HepG2 (cell line): Measurements from ENCODE around the gene NTM. TPM values are rescaled to one million over a fixed set of nuclear protein-coding genes. Genes with fewer than 3 reads are reported as not detected.

Experiments
- ATAC-seq: fragments of 200-7000 bp; cut with Tn5 transposase; 3 replicates; pipeline ENCODE4 v1.9.1; 2020; ENCODE audit warnings: mild to moderate bottlenecking, moderate library complexity
- BruUV-seq: library from RNA; stranded (reverse); fragments of 400-500 nt; replicated peaks from 2 replicates; lab custom pipeline; 2021; lab: Mats Ljungman, UMichigan
- CTCF ChIA-PET: fragments of 300-600 bp; formaldehyde crosslinking; extraction: SDS; loops from one replicate; lab custom pipeline; 2021; ENCODE audit warnings: low total read pairs, inconsistent platforms, low intra/inter-chr PET ratio; lab: Yijun Ruan, JAX
- POLR2A ChIA-PET: fragments of 350-600 bp; sonication (Branson Sonifier 250); formaldehyde crosslinking; loops from one replicate; lab custom pipeline; 2020; ENCODE audit warnings: antibody characterized with exemption, inconsistent platforms; lab: Yijun Ruan, JAX
- DNase-seq: peaks from one replicate; pipeline ENCODE4 v3.0.0-alpha.2; 2015; ENCODE audit warnings: low spot score
- FAIRE-seq: peaks from 3 replicates; lab custom pipeline; 2011; peaks lifted over from hg19 to GRCh38; lab: Jason Lieb, UNC
- H2AFZ ChIP-seq: one replicate; pipeline ENCODE4 v1.6.1; 2011; ENCODE audit warnings: low read length, inconsistent platforms
- H3K27ac ChIP-seq: fragments of 300-600 bp; 3 replicates; pipeline ENCODE4 v1.8.0; 2011; ENCODE audit warnings: mixed run types, mild to moderate bottlenecking, mixed read lengths, low read length, inconsistent platforms; ENCODE audit not compliant: insufficient read depth; ENCODE audit errors: extremely low read length
- H3K27me3 ChIP-seq, 2 experiments: fragments of 200-600 bp in 1 of 2; 2 replicates in 1 of 2; 3 replicates in 1 of 2; pipeline versions ENCODE4 v1.6.0 to v1.8.0; 2011; ENCODE audit warnings: low read length in 2 of 2, mild to moderate bottlenecking in 2 of 2, moderate library complexity in 2 of 2, inconsistent platforms in 1 of 2; ENCODE audit not compliant: insufficient read depth in 2 of 2, control insufficient read depth in 1 of 2
- H3K36me3 ChIP-seq, 2 experiments: fragments of 200-600 bp in 1 of 2; replicated peaks in 1 of 2; 2 replicates in 1 of 2; 3 replicates in 1 of 2; pipeline versions ENCODE4 v1.5.1 to v1.8.0; 2011; ENCODE audit warnings: low read length in 2 of 2, inconsistent platforms in 1 of 2; ENCODE audit not compliant: insufficient read depth in 2 of 2, control insufficient read depth in 1 of 2
- H3K4me1 ChIP-seq: 2 replicates; pipeline ENCODE4 v1.5.1; 2012; ENCODE audit warnings: low read length, inconsistent platforms; ENCODE audit not compliant: insufficient read depth
- H3K4me2 ChIP-seq: 2 replicates; pipeline ENCODE4 v1.6.0; 2011; ENCODE audit warnings: low read depth, low read length, inconsistent platforms
- H3K4me3 ChIP-seq, 3 experiments: fragments of 200-600 bp in 1 of 3; sonication (generic), shearing (Covaris generic) in 1 of 3; replicated peaks in 1 of 3; 2 replicates each; pipeline ENCODE4 v1.5.1; 2011 to 2016; ENCODE audit warnings: low read length in 3 of 3, inconsistent platforms in 2 of 3, low read depth in 2 of 3, mild to moderate bottlenecking in 2 of 3, control low read depth in 1 of 3, mixed read lengths in 1 of 3; ENCODE audit not compliant: insufficient read depth in 1 of 3
- H3K79me2 ChIP-seq: one replicate; pipeline ENCODE4 v1.6.1; 2011; ENCODE audit warnings: low read length, inconsistent platforms; ENCODE audit not compliant: insufficient read depth
- H3K9ac ChIP-seq: 2 replicates; pipeline ENCODE4 v1.6.0; 2011; ENCODE audit warnings: mild to moderate bottlenecking, low read depth, low read length, inconsistent platforms; ENCODE audit not compliant: insufficient read depth
- H3K9me3 ChIP-seq: 2 replicates; pipeline ENCODE4 v1.5.1; 2012; ENCODE audit warnings: mild to moderate bottlenecking, low read length
- H4K20me1 ChIP-seq: 2 replicates; pipeline ENCODE4 v1.6.0; 2011; ENCODE audit warnings: inconsistent platforms, mild to moderate bottlenecking, low read length, moderate library complexity; ENCODE audit not compliant: insufficient read depth
- CEBPB ChIP-seq: IDR thresholded peaks from 2 replicates; pipeline ENCODE4 v1.6.1; 2011; ENCODE audit warnings: low read depth, low read length, improper control_type of control experiment, borderline replicate concordance
- CEBPG ChIP-seq: IDR thresholded peaks from 2 replicates; pipeline ENCODE4 v1.6.1; 2016
- SRSF9 ChIP-seq: fragments of 200-400 bp; formaldehyde crosslinking; IDR thresholded peaks from 2 replicates; pipeline ENCODE4 v1.6.1; 2018; ENCODE audit warnings: borderline replicate concordance, mild to moderate bottlenecking, low read depth, low read length; ENCODE audit not compliant: insufficient read depth, poor library complexity, severe bottlenecking
- SRY ChIP-seq: sonication (generic); formaldehyde crosslinking; IDR thresholded peaks from 2 replicates; pipeline ENCODE4 v1.8.0; 2022; ENCODE audit warnings: mild to moderate bottlenecking, missing genetic modification reagents
- ZMYM4 ChIP-seq: sonication (generic); formaldehyde crosslinking; IDR thresholded peaks from 2 replicates; pipeline ENCODE4 v1.8.1; 2023; ENCODE audit warnings: mild to moderate bottlenecking, missing genetic modification reagents
- ZNF263 ChIP-seq: sonication (generic); formaldehyde crosslinking; IDR thresholded peaks from 2 replicates; pipeline ENCODE4 v1.4.0; 2020; ENCODE audit warnings: missing genetic modification reagents
- ZNF703 ChIP-seq: sonication (generic); formaldehyde crosslinking; IDR thresholded peaks from 2 replicates; pipeline ENCODE4 v1.5.1; 2020; ENCODE audit warnings: missing genetic modification reagents, mild to moderate bottlenecking, moderate library complexity, borderline replicate concordance
- ZSCAN9 ChIP-seq: IDR thresholded peaks from 2 replicates; pipeline ENCODE4 v1.6.1; 2016; ENCODE audit warnings: borderline replicate concordance
- WGBS: methylation state at CpG from one replicate; pipeline ENCODE4 v1.1.6; 2017; ENCODE audit warnings: low lambda C conversion rate; 5-methylcytosine and 5-hydroxymethylcytosine counted together
- in situ Hi-C: cut with HindIII; loops from 2 replicates; pipeline ENCODE4 v1.10.0; 2017; ENCODE audit warnings: low pct_unique_long_range_greater_than_20kb; ENCODE audit not compliant: extremely low pct_ligation_motif_present
- intact Hi-C: fragments of 100-400 bp; cut with micrococcal nuclease; formaldehyde crosslinking; loops from one replicate; pipeline ENCODE4 v1.10.0; 2022; ENCODE audit not compliant: unreplicated experiment
- polyA plus RNA-seq, 8 experiments: library from polyadenylated mRNA; depleted of rRNA in 3 of 8; stranded (reverse) in 7 of 8; unstranded in 1 of 8; fragments of >200 nt; fragmentation: Illumina TruSeq in 4 of 8; extraction: Trizol in 4 of 8; gene quantifications; 2 replicates each; pipeline versions ENCODE4 v1.2.1 to v1.2.3, GENCODE V29; 2011 to 2016; ENCODE audit warnings: low read depth in 4 of 8, missing spikeins in 1 of 8, mixed read lengths in 1 of 8; ENCODE audit not compliant: insufficient read depth in 1 of 8
- total RNA-seq, 5 experiments: library from RNA; depleted of rRNA; stranded (reverse); fragments of >200 nt; fragmentation: Illumina TruSeq; extraction: Trizol; gene quantifications; 2 replicates each; pipeline ENCODE4 v1.2.3, GENCODE V29; 2016; ENCODE audit warnings: low read depth in 1 of 5
- TF ChIP-seq, protein P1 (sequence below): sonication (generic); formaldehyde crosslinking; IDR thresholded peaks from 2 replicates; pipeline ENCODE4 v1.4.0; 2020; ENCODE audit warnings: missing genetic modification reagents, mild to moderate bottlenecking, borderline replicate concordance

Gene NTM
- total and polyA plus RNA-seq, 2 of the 13 experiments (the other 11 are each of a cell fraction or from before 2014, with no cell fraction given) = not detected

DNA sequence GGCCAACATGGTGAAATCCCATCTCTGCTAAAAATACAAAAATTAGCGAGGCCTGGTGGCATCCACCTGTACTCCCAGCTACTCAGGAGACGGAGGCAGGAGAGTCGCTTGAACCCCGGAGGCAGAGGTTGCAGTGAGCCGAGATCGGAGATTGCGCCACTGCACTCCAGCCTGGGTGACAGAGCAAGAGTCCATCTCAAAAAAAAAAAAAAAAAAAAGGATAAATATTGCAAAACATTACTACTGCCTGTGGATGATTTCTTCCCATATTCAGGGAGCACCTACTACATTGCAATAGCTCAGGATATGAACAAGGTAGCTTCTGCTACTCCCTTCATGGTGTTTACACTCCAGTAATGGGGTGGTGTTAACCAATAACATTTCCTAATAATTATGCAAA is 980.6 kb downstream of the NTM start:
- no peak overlapping the region for H3K4me2 ChIP-seq
- intact Hi-C loops = no loop called here
- no peak overlapping the region for H3K27ac ChIP-seq
- H3K79me2 ChIP-seq = no peaks in the 10 kb centered on the region
- no peak overlapping the region for H3K9ac ChIP-seq
- ChIA-PET POLR2A (no interaction called here), CTCF (no interaction called here)
- 1% methylated on average over 7 of the region's 7 CpGs for WGBS
- TF ChIP-seq, protein P1, sequence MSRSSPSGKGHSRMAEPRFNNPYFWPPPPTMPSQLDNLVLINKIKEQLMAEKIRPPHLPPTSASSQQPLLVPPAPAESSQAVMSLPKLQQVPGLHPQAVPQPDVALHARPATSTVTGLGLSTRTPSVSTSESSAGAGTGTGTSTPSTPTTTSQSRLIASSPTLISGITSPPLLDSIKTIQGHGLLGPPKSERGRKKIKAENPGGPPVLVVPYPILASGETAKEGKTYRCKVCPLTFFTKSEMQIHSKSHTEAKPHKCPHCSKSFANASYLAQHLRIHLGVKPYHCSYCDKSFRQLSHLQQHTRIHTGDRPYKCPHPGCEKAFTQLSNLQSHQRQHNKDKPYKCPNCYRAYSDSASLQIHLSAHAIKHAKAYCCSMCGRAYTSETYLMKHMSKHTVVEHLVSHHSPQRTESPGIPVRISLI (CRISPR knock-in tag) = peak; percentile 47; the same call in 1 of the 2 replicates
- TF ChIP-seq ZMYM4 (CRISPR knock-in tag) (no peak), SRY (CRISPR knock-in tag) (no peak), CEBPG (CRISPR knock-in tag) (0 out of 2 replicates have a peak, but pooled peaks have one; percentile 14), ZSCAN9 (CRISPR knock-in tag) (no peak), CEBPB (peak; percentile 25; the same call in 1 of the 2 replicates), ZNF703 (CRISPR knock-in tag) (no peak), ZNF263 (peak; percentile 75), SRSF9 (no peak)
- TF ChIP-seq, all 625 proteins: peak for 4
- H3K27me3 ChIP-seq = 0 out of 5 replicates have a peak, but pooled peaks cover 0 to 2% of the 10 kb centered on the region in 2 experiments
- no TSS peak for BruUV-seq
- no peak overlapping the region for H2AFZ ChIP-seq
- in situ Hi-C loops = no loop called here
- H4K20me1 ChIP-seq = no peaks in the 10 kb centered on the region
- no peaks in the 10 kb centered on the region for H3K36me3 ChIP-seq
- H3K4me3 ChIP-seq = no peak overlapping the region
- FAIRE-seq (no peak), ATAC-seq (peak; percentile 49; the same call in 2 of the 3 replicates), DNase-seq (no peak)
- H3K4me1 ChIP-seq = no peaks in the 10 kb centered on the region
- no peaks in the 10 kb centered on the region for H3K9me3 ChIP-seq
